Measurements from ENCODE around the gene EML2.
"Not testable (repeated sequence)": the region's sequence is repeated elsewhere in the genome, so short reads cannot be mapped to it uniquely, and the experiment has no call there.

The EML2 gene

DNA sequence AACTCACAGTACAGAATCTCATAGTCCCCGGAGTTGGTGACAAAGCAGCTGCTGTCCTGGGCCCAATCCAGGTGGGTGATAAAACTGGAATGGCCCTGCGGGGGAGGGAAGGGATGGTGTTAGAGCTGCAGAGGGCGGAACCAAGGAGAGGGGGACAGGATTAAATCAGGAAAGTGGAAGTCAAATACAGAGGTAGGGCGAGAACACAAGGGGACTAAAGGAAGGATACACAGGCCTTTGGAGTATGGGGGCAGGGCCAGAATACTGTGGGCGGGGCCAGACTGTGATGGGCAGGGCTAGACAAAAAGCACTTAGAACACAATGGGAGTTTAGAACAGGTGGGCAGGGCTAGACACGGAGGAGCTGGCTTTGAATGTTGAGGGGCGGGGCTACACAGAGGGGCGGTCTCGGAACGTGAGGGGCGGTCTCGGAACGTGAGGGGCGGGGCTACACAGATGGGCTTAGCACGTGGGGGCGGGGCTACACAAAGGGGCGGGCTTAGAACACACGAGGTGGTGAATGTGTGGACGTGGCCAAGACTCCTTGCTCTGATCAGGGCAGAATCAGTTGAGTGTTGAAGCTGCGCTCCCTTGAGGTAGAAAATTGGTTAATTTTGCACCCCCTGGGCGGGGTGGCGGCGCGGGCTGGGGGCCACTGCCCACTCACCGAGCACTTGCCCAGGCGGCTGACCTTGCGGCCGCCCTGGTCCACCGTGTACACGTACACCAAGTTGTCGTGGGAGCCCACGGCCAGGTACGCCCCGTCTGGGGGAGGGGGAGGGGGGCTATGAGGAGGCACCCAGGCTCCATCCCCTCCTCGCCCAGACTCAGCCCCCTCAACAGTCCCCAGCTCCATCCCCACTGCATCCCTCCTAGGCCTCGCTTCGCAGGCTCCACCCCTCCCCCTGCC, 23.1 kb downstream of the EML2 start:
- DNase-seq = peak; percentile 50

GRCh38 chr19:45615056-45615455, 24.1 kb downstream of the EML2 start:
- not testable (repeated sequence) for DNase-seq

- DNase-seq = no peak
Observed at GRCh38 chr19:45613926-45614725, 25.1 kb downstream of the EML2 start.

- no peak for DNase-seq
Observed at GRCh38 chr19:45608948-45609347, 30.2 kb downstream of the EML2 start.

DNA sequence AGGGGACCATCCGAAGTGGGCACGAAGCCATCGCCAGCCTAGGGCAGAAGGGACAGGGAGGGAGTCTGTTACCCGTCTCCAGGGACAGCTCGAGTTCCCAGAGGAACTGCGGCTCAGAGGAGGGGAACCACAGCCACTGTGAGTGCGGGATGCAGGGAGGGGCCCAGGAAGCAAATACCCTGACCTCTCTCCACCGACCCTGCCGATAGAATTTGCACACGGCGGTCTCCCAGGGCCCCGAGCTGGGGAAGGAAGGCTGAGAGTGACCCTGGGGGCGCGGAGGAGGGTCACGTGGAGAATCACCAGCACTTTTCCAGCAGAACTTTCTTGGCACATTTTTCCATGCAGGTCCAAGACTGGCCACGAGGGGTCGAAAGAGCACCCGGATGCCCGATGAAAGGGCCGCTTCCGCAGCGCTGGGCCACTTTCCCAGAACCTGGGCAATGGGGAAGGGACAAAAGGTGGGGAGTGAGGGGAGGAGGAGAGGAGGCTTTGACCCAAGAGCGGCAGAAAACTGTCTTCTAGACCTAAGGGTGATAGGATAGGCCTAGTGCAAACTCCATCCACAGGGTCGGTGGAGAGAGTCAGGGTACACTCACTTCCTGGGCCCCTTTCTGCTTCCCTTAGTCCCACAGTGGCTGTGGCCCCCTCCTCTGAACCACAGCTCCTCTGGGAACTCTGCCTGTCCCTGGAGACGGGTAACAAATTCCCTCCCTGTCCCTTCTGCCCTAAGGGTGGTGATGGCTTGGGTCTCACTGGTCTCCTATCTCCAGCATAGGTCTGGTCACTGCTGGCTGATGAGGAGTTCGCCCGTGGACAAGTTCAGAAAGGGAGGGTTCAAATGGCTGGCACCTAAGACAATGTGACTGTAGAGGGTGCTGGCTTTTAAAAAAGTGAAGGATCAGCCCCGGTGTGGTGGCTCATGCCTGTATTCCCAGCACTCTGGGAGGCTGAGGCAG, 31.8 kb downstream of the EML2 start:
- peak; percentile 31 for DNase-seq

DNA sequence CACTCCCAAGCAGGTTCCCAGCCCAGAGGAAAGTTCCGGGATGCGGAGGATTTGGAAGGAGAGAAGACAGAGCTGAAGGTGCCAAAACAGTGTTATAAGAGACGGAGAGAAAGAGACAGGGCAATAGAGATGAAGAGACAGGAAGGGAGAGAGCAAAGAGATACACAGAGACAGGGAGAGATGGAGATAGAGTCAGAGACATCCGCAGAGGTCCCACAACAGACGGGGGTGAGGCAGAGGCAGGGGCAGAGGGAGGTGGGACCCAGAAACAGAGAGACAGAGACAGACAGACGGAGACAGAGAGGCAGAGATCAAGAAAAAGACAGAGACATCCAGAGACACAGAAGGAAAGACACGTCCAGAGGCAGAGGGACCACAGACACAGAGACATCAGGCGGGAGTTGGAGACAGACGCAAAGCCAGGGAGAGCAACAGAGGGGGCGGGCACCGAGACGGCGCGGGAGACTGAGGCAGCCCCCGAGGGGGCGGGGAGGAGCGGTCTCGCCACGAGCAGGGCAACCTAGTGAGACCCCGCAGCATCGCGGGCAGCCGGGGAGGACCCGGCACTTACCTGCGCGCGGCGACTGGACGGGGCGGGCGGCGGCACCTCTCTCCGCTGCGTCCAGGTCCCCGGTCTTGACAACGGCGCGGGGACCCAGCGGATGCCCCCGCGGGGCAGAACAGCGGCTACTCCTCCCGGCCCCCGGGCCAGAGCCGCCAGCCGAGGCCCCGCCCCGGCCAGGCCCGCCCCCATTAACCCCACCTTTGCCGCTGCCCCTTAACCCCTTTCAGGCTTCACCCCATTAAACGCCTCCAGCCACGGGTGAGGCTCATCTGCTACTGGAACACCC, 37.4 kb downstream of the EML2 start, which contains the start of gene GPR4:
TSS of gene GPR4 (minus strand) at position 689 of the 851 bp plus-strand sequence. CDS start 10,346 bp downstream, outside the sequence.
- DNase-seq = no peak

- DNase-seq = no peak
Observed at GRCh38 chr19:45601115-45601514, 38.1 kb downstream of the EML2 start.

DNA sequence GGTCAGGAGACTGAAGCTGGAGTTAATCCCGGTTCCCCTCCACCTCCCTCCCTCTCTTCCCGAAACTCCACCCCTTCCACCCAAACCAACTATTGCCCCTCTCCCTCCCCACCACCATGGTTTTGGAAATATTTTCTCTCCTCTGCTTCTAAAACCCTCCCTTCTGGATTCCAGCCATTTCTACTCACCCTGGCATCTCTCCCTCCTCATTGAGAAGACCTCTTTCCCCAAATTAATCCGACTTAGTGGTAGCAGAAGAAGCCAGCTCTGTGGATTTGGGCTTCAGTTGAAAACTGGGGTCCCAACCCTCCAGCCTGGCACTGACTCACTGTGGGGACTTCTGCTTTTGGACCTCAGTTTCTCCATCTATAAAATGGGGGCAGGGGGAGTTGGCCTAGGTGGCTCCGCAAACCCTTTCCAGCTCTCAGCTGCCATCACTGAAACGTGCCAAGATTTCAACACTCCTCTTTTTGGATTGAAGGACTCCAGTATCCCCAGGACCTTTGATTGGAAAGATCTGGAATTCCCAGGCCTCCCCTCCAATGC, 38.8 kb downstream of the EML2 start:
- DNase-seq = no peak

DNA sequence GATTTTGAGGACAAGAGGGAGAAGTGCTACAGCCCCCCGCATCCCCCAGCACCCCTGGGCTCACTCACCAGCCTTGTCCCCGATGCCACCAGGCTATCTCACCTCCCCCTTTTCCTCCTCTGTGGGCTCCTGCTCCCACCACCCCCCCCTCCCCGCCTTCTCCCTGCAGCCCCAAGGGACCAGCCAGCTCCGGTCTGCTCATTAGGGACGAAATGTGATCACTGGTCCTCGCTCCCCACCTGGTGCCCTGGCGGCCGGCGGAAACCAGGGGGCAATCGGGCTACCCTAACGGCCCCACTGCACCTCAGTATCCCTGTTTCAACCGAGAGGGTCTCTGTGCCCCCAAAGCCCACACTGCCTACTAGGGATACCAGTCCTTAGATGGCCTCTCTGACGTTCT, 39.9 kb downstream of the EML2 start:
- DNase-seq = no peak

DNA sequence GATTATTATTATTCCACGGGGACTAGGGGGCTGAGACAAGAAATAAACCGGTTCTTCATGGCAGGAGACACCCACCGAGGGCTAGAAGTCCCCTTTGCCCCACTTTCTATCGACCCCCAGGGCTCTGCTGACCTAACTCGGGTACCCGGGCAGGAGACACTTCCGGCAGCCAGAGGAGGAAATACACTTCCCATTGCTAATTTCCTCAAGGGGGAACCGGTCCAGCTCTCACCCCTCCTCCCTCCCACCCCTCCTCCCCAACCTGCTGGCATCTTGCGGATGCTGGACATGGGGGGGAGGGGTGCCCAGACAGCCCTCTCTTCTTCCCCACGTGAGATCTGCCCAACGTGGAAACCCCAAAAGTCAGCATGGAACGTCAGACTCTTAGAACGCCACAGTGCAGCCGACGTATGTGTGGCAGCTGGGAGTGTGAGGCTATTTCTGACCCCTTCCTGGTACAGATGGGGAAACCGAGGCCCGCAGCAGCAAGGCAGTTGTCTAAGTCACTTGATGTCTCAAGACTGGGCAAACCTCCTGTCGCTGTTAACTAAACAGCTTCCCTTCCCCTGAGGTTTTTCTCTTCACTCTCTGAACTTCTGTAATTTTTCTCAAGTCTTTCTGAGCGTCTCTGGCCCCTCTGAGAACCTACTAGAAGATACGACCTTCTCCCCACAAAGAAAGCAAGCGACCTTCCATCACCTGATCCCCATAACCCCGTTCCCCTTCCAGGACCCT, 40.8 kb downstream of the EML2 start:
- no peak for DNase-seq

GRCh38 chr19:45597425-45598111, 41.6 kb downstream of the EML2 start:
- DNase-seq = no peak

DNA sequence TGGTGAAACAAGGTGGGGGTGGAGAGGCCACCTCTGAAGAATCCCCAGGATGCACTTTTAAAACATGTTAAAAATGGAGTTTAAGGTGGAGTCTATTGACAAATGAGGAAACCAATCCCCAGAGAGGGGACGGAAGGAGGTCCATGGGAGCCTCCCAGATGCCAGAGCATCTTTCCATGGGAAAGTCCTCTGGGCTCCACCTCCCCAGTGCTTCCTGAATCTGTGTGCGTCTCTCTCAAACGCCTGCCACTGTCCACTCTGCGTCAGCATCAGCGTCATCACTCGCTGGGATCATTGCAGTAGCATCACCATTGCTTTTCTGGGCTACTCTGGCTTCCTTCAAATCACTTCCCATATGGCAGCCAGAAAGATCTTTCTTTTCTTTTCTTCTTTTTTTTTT, 43.4 kb downstream of the EML2 start:
- no peak for DNase-seq

DNA sequence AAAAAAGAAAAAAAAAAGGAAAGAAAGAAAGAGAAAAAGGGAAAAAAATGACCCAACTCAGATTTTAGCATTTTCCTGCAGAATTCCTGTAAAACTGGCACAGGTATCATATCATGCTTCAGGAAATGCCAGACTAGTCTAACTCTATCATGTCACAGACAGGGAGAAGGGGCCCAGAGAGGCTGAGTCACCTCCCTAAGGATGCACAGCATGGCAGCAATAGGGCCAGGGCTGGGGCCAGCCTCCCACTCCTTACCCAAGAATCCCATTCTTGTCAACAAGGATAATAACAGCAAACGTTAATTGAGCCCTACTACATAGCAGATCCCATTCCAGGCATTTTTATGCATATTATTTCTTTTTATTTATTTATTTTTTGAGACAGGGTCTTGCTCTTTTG, 45.7 kb downstream of the EML2 start:
- no peak for DNase-seq

- no peak for DNase-seq
Observed at GRCh38 chr19:45592366-45592765, 46.8 kb downstream of the EML2 start.

- no peak for DNase-seq
Observed at GRCh38 chr19:45591638-45592005, 47.6 kb downstream of the EML2 start.

- no peak for DNase-seq
Observed at GRCh38 chr19:45591004-45591637, 48.1 kb downstream of the EML2 start.

- no peak for DNase-seq
Observed at GRCh38 chr19:45590300-45591003, 48.7 kb downstream of the EML2 start.

- no peak for DNase-seq
Observed at GRCh38 chr19:45589768-45590167, 49.4 kb downstream of the EML2 start.

DNA sequence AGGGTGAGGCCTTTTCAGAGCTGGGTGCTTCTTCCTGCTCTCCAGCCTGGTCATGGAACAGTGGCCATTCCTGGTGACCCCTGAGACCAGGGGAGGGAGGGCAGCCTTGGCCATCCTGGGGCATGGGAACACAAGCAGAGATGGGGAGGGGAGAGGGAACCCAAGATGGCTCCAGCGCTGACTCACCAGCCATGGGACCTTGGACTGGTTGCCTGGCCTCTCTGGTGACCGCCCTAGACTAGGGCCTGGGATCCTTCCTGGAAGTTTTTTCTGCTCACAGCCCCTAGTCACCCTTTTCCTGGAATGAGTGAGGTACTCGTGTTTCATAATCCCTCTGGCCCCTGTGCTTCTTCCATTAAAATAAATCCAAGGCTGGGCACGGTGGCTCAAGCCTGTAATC, 51.3 kb downstream of the EML2 start:
- no peak for DNase-seq
